IMR-90 (cell line): ENCODE measurements around the gene PRKAG3. TPM values are rescaled to one million over a fixed set of nuclear protein-coding genes. Genes with fewer than 3 reads are reported as not detected.

Experiments used
- ATAC-seq: fragments of 200-7000 bp; cut with Tn5 transposase; 2 replicates; pipeline ENCODE4 v1.9.1; 2020; ENCODE audit warnings: low read depth, mild to moderate bottlenecking, moderate library complexity
- BruUV-seq: library from RNA; stranded (reverse); fragments of 400-500 nt; replicated peaks from 2 replicates; lab custom pipeline; 2021; lab: Mats Ljungman, UMichigan
- CTCF ChIA-PET: fragments of 300-600 bp; formaldehyde crosslinking; extraction: SDS; loops from one replicate; lab custom pipeline; 2021; ENCODE audit warnings: antibody characterized with exemption; lab: Yijun Ruan, JAX
- POLR2A ChIA-PET: fragments of 300-600 bp; sonication (Branson Sonifier 250); formaldehyde crosslinking; loops from one replicate; lab custom pipeline; 2022; ENCODE audit warnings: antibody characterized with exemption; ENCODE audit not compliant: unreplicated experiment; lab: Charles Lee
- DNase-seq: peaks from one replicate; pipeline ENCODE4 v3.0.0; 2013
- H2AFZ ChIP-seq: replicated peaks from 2 replicates; pipeline ENCODE3; 2013; ENCODE audit warnings: low read length, mild to moderate bottlenecking; ENCODE audit not compliant: poor library complexity
- H2AK5ac ChIP-seq: 2 replicates; pipeline ENCODE4 v1.6.1; 2013; ENCODE audit warnings: low read depth, low read length, inconsistent platforms
- H2AK9ac ChIP-seq: replicated peaks from 2 replicates; pipeline ENCODE3; 2013; ENCODE audit warnings: mild to moderate bottlenecking, low read depth, low read length, moderate library complexity; ENCODE audit not compliant: poor library complexity
- H2BK120ac ChIP-seq: 2 replicates; pipeline ENCODE4 v1.6.1; 2013; ENCODE audit warnings: low read depth, low read length, inconsistent platforms
- H2BK15ac ChIP-seq: 3 replicates; pipeline ENCODE4 v1.6.1; 2013; ENCODE audit warnings: low read depth, low read length, inconsistent platforms
- H2BK20ac ChIP-seq: 2 replicates; pipeline ENCODE4 v1.6.1; 2013; ENCODE audit warnings: low read depth, mild to moderate bottlenecking, inconsistent platforms, low read length, moderate library complexity
- H2BK5ac ChIP-seq: 2 replicates; pipeline ENCODE4 v1.6.1; 2013; ENCODE audit warnings: mild to moderate bottlenecking, low read depth, low read length, inconsistent platforms; ENCODE audit not compliant: poor library complexity, severe bottlenecking
- H3K14ac ChIP-seq: replicated peaks from 2 replicates; pipeline ENCODE4 v1.6.1; 2013; ENCODE audit warnings: low read depth, low read length, inconsistent platforms
- H3K18ac ChIP-seq: 2 replicates; pipeline ENCODE4 v1.6.1; 2013; ENCODE audit warnings: low read depth, low read length, control low read depth
- H3K23ac ChIP-seq: 2 replicates; pipeline ENCODE4 v1.6.1; 2013; ENCODE audit warnings: low read depth, low read length, inconsistent platforms
- H3K27ac ChIP-seq: 2 replicates; pipeline ENCODE4 v1.5.1; 2013; ENCODE audit warnings: mild to moderate bottlenecking, control low read depth, low read length; ENCODE audit not compliant: insufficient read depth
- H3K27me3 ChIP-seq: 2 replicates; pipeline ENCODE4 v1.6.1; 2013; ENCODE audit warnings: low read length; ENCODE audit not compliant: control insufficient read depth, insufficient read depth
- H3K36me3 ChIP-seq: 2 replicates; pipeline ENCODE4 v1.6.1; 2013; ENCODE audit warnings: low read length, mixed read lengths; ENCODE audit not compliant: control insufficient read depth, insufficient read depth
- H3K4ac ChIP-seq: 2 replicates; pipeline ENCODE4 v1.6.1; 2013; ENCODE audit warnings: low read depth, low read length, inconsistent platforms
- H3K4me1 ChIP-seq: 2 replicates; pipeline ENCODE4 v1.6.1; 2013; ENCODE audit warnings: low read length, mixed read lengths; ENCODE audit not compliant: control insufficient read depth, insufficient read depth
- H3K4me2 ChIP-seq: 2 replicates; pipeline ENCODE4 v1.6.1; 2013; ENCODE audit warnings: low read depth, mild to moderate bottlenecking, control low read depth, low read length, moderate library complexity
- H3K4me3 ChIP-seq: 2 replicates; pipeline ENCODE4 v1.5.1; 2013; ENCODE audit warnings: low read depth, mild to moderate bottlenecking, control low read depth, low read length, moderate library complexity; ENCODE audit not compliant: insufficient read depth
- H3K56ac ChIP-seq: 2 replicates; pipeline ENCODE4 v1.6.1; 2013; ENCODE audit warnings: low read length, inconsistent platforms; ENCODE audit not compliant: insufficient read depth; ENCODE audit errors: extremely low read depth
- H3K79me1 ChIP-seq, 2 experiments: 2 replicates each; pipeline ENCODE4 v1.6.1; 2013; ENCODE audit warnings: low read length in 2 of 2, inconsistent platforms in 1 of 2, low read depth in 1 of 2
- H3K9ac ChIP-seq: 2 replicates; pipeline ENCODE4 v1.6.1; 2013; ENCODE audit warnings: low read depth, low read length, control low read depth
- H3K9me1 ChIP-seq: 2 replicates; pipeline ENCODE4 v1.6.1; 2013; ENCODE audit warnings: low read length, inconsistent platforms; ENCODE audit not compliant: insufficient read depth
- H3K9me3 ChIP-seq: 2 replicates; pipeline ENCODE4 v1.6.1; 2013; ENCODE audit warnings: low read length; ENCODE audit not compliant: control insufficient read depth, insufficient read depth
- H4K20me1 ChIP-seq: 2 replicates; pipeline ENCODE4 v1.6.1; 2013; ENCODE audit warnings: low read length, inconsistent platforms; ENCODE audit not compliant: insufficient read depth
- H4K5ac ChIP-seq: 2 replicates; pipeline ENCODE4 v1.6.1; 2013; ENCODE audit warnings: mild to moderate bottlenecking, low read depth, low read length, control low read depth
- H4K8ac ChIP-seq, 2 experiments: 2 replicates each; pipeline ENCODE4 v1.6.1; 2013; ENCODE audit warnings: low read depth in 2 of 2, low read length in 2 of 2, control low read depth in 1 of 2, inconsistent platforms in 1 of 2
- H4K91ac ChIP-seq: 2 replicates; pipeline ENCODE4 v1.6.1; 2013; ENCODE audit warnings: low read depth, low read length, inconsistent platforms; ENCODE audit not compliant: insufficient read depth
- BHLHE40 ChIP-seq: fragments of 150-350 bp; IDR thresholded peaks from 2 replicates; pipeline ENCODE4 v1.6.1; 2016; ENCODE audit warnings: mild to moderate bottlenecking, low read depth, low read length
- CEBPB ChIP-seq: IDR thresholded peaks from 2 replicates; pipeline ENCODE4 v1.6.1; 2012; ENCODE audit warnings: low read depth, low read length, improper control_type of control experiment
- CHD1 ChIP-seq: IDR thresholded peaks from 2 replicates; pipeline ENCODE4 v1.6.1; 2012; ENCODE audit warnings: low read depth, low read length, improper control_type of control experiment
- CTCF ChIP-seq: conservative IDR thresholded peaks from 2 replicates; pipeline ENCODE4 v1.5.1; 2012; ENCODE audit warnings: mild to moderate bottlenecking, low read depth, low read length, improper control_type of control experiment
- ELK1 ChIP-seq: fragments of 150-350 bp; IDR thresholded peaks from 2 replicates; pipeline ENCODE4 v1.6.1; 2016; ENCODE audit warnings: low read depth, mild to moderate bottlenecking, low read length, moderate library complexity, borderline replicate concordance
- FOS ChIP-seq: fragments of 150-350 bp; IDR thresholded peaks from 2 replicates; pipeline ENCODE4 v1.6.1; 2016; ENCODE audit warnings: low read depth, low read length
- MAFK ChIP-seq: IDR thresholded peaks from 2 replicates; pipeline ENCODE4 v1.6.1; 2012; ENCODE audit warnings: low read depth, low read length, improper control_type of control experiment
- MAZ ChIP-seq: IDR thresholded peaks from 2 replicates; pipeline ENCODE4 v1.6.1; 2012; ENCODE audit warnings: low read depth, mild to moderate bottlenecking, low read length, improper control_type of control experiment, moderate library complexity, borderline replicate concordance
- MXI1 ChIP-seq: IDR thresholded peaks from 2 replicates; pipeline ENCODE4 v1.6.1; 2012; ENCODE audit warnings: low read depth, mild to moderate bottlenecking, low read length, moderate library complexity, borderline replicate concordance
- NFE2L2 ChIP-seq: fragments of 150-350 bp; IDR thresholded peaks from 2 replicates; pipeline ENCODE4 v1.6.1; 2016; ENCODE audit warnings: low read depth, mild to moderate bottlenecking, low read length
- POLR2A ChIP-seq: IDR thresholded peaks from 2 replicates; pipeline ENCODE4 v1.6.1; 2012; ENCODE audit warnings: mild to moderate bottlenecking, low read depth, low read length
- RAD21 ChIP-seq: IDR thresholded peaks from 2 replicates; pipeline ENCODE4 v1.6.1; 2012; ENCODE audit warnings: low read length, improper control_type of control experiment
- RCOR1 ChIP-seq: IDR thresholded peaks from 2 replicates; pipeline ENCODE4 v1.6.1; 2012; ENCODE audit warnings: mild to moderate bottlenecking, low read length, improper control_type of control experiment; ENCODE audit not compliant: insufficient replicate concordance
- SMC3 ChIP-seq: fragments of 150-350 bp; IDR thresholded peaks from 2 replicates; pipeline ENCODE4 v1.6.1; 2016; ENCODE audit warnings: low read depth, mild to moderate bottlenecking, antibody characterized with exemption, low read length, moderate library complexity
- WGBS, 2 experiments: methylation state at CpG; one replicate each; pipeline versions ENCODE4 v1.1.5 to v1.1.7; 2013; ENCODE audit warnings: missing lambda C conversion rate in 2 of 2; ENCODE audit not compliant: insufficient read length in 1 of 2; ENCODE audit errors: extremely low coverage in 2 of 2; 5-methylcytosine and 5-hydroxymethylcytosine counted together
- dilution Hi-C: fragments of 300-500 bp; cut with HindIII; formaldehyde crosslinking; loops from one replicate; pipeline ENCODE4 v1.14.3; 2018; ENCODE audit warnings: low sequenced_read_pairs; ENCODE audit not compliant: unreplicated experiment
- in situ Hi-C: fragments of 300-500 bp; cut with MboI; formaldehyde crosslinking; loops from 3 replicates; pipeline ENCODE4 v1.14.3; 2019; ENCODE audit warnings: low sequenced_read_pairs, inconsistent platforms, mixed read lengths
- intact Hi-C: fragments of 100-400 bp; cut with micrococcal nuclease; formaldehyde crosslinking; loops from 2 replicates; pipeline ENCODE4 v1.10.0; 2022
- polyA plus RNA-seq, 3 experiments: library from polyadenylated mRNA; depleted of rRNA; stranded (reverse); fragments of >200 nt; gene quantifications; 2 replicates each; pipeline ENCODE4 v1.2.3, GENCODE V29; 2012; ENCODE audit warnings: low replicate concordance in 1 of 3
- total RNA-seq: library from RNA; depleted of rRNA; stranded (reverse); fragments of >200 nt; gene quantifications from 2 replicates; pipeline ENCODE4 v1.2.3, GENCODE V29; 2012

Gene PRKAG3
- total and polyA plus RNA-seq, 2 of the 4 experiments (the other 2 are of a cell fraction), result not detected

GRCh38 chr2:218857371-218858137 is 26.0 kb upstream of the PRKAG3 start:
- BruUV-seq, result no TSS peak
- intact Hi-C loops, result no loop called here

More at GRCh38 chr2:218857371-218858137, 26.0 kb upstream of the PRKAG3 start:
- Histone ChIP-seq H2BK20ac (no peak overlapping the region), H3K27ac (no peak overlapping the region), H2BK5ac (no peak overlapping the region), H4K91ac (no peak overlapping the region), H4K5ac (no peak overlapping the region), H3K4ac (no peak overlapping the region), H3K4me3 (no peak overlapping the region), H3K27me3 (peaks cover 86% of the 10 kb centered on the region), H2BK15ac (no peak overlapping the region), H3K9me1 (no peaks in the 10 kb centered on the region), H3K18ac (no peak overlapping the region), H3K14ac (no peak overlapping the region), H2AK5ac (no peak overlapping the region), H3K9me3 (peaks cover 4% of the 10 kb centered on the region; the same call in 1 of the 2 replicates), H3K4me1 (peaks cover 5% of the 10 kb centered on the region; the same call in 1 of the 2 replicates), H3K36me3 (no peaks in the 10 kb centered on the region), H2AFZ (no peak overlapping the region), H3K79me1 (no peaks in the 10 kb centered on the region), H3K9ac (no peak overlapping the region), H4K8ac (no peak overlapping the region), H2AK9ac (no peak overlapping the region), H2BK120ac (no peak overlapping the region), H4K20me1 (no peaks in the 10 kb centered on the region; the same call in 1 of the 2 replicates), H3K23ac (no peak overlapping the region), H3K56ac (no peak overlapping the region), H3K4me2 (no peak overlapping the region)
- ChIA-PET CTCF (no interaction called here), POLR2A (no interaction called here)
- DNase-seq (no peak), ATAC-seq (no peak)
- in situ Hi-C loops, result no loop called here
- 8% methylated on average over 2 of the region's 10 CpGs; no CpG with 5 or more reads in 1 of the 2 experiments for WGBS, 2 experiments
- dilution Hi-C loops, result no loop called here
- TF ChIP-seq CTCF (no peak), RCOR1 (no peak), SMC3 (no peak), RAD21 (no peak), FOS (no peak), CHD1 (no peak), MAZ (no peak), BHLHE40 (no peak), ELK1 (no peak), MXI1 (no peak), MAFK (no peak), POLR2A (no peak), NFE2L2 (no peak), CEBPB (no peak)
